HG03139 (cell line): ENCODE data around the gene CPN2.

ENCODE experiments used
- ATAC-seq: cut with Tn5 transposase; IDR thresholded peaks from one replicate; pipeline ENCODE4 v1.9.1; 2021; ENCODE audit not compliant: unreplicated experiment

The CPN2 gene, protein sequence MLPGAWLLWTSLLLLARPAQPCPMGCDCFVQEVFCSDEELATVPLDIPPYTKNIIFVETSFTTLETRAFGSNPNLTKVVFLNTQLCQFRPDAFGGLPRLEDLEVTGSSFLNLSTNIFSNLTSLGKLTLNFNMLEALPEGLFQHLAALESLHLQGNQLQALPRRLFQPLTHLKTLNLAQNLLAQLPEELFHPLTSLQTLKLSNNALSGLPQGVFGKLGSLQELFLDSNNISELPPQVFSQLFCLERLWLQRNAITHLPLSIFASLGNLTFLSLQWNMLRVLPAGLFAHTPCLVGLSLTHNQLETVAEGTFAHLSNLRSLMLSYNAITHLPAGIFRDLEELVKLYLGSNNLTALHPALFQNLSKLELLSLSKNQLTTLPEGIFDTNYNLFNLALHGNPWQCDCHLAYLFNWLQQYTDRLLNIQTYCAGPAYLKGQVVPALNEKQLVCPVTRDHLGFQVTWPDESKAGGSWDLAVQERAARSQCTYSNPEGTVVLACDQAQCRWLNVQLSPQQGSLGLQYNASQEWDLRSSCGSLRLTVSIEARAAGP

DNA sequence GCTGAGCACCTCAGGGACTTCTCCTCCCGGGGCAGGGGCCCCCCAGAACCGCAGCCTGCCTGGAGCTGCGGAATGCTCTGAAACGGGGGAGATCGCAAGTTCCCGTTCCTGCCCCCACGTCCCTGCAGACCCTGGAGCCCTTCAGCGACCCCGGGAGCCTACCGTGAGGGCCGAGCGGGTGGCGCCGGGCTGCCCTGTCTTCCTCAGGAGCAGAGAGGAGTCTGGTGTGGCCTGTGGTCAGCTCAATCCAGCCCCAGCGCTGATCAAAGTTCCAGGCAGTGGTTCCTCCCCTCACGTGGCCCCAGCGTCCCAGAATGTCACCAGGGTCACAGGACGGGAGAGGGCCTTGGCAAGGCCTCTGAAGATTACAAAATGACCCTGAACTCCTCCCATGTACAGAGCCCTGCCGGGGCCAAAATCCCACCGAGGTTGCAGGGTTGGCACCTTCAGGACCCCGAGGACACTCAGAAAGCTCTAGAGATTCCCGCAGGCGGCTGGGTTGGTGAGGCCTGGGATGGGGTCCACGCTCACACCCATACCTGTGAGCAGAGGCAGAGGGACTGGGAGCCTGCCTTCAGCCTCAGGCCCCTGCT lies at the start of gene CPN2:
Gene CPN2, minus strand, starts transcription at position 249 of the 593 bp plus-strand sequence. CDS start 8,626 bp downstream, outside the sequence.
- ATAC-seq, result no peak

DNA sequence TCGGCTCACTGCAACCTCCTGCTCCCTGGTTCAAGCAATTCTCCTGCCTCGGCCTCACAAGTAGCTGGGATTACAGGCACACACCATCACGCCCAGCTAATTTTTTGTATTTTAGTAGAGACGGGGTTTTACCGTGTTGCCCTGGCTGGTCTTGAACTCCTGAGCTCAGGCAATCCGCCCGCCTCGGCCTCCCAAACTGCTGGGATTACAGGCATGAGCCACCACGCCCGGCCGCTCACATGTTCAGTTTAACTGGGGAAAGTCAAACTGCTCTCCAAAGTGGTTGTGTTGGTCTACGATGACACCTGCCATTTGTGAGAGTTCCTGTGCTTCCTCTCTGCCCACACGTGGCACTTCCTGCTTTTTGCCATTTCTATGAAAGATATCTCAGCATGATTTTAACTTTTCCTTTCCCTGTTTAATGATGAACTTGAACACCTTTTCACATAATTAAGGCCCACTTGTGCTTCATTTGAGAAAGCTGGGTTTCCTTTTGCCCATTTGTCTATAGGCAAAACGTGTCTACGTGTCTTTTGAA lies 48.8 kb upstream of the CPN2 start:
- ATAC-seq, result no peak

DNA sequence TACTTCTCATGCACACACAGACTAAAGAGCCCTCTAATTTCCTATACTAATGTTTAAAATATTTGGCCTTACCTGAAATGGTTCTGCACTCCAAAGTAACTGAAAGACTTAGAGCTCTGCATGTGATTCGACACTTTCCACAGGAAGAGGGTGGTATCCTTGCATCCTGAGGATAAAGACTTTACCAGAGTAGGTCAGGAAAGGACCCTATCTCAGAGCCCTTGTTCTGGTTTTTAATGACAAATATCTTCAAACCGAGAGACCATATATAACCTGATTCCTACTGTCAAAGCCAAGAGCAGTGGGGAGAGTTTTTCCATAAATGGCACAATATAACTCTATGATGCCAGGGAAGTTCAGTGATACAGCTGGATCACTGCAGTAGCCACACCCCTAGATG lies 48.0 kb upstream of the CPN2 start, which contains the start of gene GP5:
Gene GP5, minus strand, starts transcription at position 101 of the 400 bp plus-strand sequence. CDS start 984 bp downstream, outside the sequence.
- no peak for ATAC-seq

DNA sequence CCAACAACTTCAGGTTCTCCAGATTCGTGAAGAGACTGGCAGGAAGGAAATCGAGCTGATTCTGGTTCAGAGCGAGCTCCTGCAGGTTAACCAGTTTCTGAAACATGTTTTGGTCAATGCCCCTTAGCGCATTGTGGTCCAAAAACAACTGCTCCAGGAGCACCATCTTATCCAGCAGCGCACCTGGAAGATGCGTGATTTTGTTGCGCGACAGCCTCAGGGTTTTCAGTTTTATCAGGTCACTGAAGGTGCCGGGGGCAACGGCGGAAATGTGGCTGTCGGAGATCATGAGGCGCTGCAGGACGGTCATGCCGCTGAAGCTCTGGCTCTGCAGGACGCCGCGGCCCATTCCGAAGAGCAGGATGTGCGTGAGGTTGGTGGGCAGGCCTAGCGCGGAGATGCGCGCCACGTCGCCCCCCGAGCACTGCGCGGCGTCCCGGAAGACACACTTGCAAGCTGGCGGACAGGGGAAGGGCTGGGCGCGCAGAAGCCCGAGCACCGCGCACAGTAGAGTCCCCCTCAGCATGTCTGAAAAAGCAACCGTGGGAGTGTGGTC lies 46.7 kb upstream of the CPN2 start:
- no peak for ATAC-seq

DNA sequence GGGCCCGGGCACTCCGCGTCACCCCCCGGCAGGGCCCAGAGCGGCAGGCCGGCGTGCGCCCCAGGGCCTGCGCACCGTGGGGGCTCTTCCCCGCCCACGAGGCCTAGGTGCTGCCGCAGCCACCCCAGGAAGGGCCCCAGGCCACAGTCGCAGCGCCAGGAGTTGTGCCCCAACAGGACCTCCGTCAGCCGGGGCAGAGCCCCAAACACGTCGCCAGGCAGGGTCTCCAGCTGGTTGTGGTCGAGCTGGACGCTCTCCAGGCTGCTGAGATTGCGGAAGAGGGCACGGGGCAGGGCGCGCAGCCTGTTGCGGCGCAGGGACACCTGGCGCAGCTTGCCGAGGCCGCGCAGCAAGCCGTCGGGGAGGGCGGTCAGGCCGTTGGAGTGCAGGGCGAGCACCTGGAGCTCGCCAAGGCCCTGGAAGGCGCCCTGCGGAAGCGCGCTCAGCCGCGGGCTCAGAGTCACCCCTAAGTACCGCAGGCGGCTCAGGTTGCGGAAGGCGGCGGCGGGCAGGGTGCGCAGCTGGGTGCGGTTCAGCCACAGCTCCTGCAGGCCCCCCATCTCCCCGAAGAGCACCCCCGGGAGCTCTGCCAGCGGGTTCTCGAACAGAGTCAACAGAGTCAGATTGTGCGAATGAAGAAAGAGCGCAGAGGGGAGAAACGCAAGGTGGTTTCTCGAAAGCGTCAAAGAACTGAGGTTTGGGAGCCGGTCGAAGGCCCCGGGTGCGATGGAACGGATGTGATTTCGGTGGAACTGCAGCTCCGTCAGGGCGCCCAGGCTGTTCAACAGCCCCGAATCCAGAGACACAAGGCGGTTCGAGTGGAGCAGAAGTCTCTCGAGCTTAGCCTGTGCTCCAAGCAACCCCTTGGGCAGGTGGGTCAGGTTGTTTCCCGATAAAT lies 46.0 kb upstream of the CPN2 start:
- no peak for ATAC-seq

DNA sequence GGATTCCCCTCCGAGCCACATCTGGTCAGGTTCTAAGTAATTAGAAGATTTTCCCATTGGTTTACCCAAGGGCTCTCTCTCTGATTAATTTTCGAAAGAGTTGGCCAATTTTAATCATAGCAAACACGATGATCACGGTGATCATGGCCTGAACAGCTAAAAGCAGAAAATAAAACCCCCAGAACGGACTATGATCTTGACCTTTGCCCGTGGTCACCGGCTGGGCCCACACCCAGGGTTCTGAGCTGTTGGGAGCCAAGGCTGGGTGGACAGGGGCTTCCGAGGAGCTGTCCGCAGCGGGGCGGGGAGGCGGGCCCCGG lies 45.4 kb upstream of the CPN2 start:
- no peak for ATAC-seq

DNA sequence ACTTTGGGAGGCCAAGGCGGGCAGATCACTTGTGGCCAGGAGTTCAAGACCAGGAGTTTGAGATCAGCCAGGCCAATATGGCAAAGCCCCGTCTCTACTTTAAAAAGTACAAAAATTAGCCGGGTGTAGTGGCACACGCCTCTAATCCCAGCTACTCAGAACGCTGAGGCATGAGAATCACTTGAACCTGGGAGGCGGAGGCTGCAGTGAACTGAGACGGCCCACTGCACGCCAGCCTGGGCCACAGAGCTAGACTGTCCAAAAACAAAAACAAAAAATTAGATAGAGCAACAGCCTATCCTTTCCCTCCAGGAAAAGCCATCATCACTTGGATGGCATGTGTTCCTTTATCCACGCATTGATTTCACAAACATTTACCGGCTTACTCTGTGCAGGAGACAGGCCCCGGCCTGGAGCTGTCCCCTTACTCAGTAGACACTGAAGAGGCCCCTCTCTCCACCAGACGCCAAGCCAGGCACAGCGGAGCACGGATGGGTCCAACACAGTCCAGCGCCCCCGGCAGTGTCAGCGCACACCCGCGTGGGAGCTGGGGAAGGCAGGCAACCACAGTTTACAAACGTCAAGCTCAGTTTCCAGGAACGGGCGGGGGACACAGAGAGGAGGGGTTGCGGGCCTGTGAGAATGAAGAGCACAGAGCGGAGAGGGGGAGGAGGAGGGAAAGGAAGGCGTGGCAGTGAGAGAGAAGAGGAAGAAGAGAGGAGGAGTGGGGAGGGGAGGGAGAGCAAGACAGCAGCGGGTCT lies 44.8 kb upstream of the CPN2 start:
- no peak for ATAC-seq

DNA sequence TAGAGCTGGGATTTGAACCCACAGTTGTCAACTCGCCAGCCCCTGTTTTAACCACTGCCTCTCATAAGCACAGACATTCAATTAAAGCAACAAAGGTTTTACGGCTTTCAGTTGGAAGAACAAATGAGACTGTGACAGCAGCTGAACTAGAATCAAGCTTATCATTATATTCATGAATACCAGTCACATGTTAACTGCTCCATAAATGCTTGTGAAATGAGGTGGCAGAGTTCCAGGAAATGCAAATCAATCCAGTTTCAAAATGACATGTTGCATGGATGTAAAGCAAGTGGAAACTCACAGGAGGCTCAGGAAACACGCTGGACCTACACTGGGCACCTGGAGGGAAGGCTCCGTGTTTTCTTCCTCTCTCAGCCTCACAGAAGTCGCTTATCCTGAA lies 44.1 kb upstream of the CPN2 start:
- no peak for ATAC-seq

DNA sequence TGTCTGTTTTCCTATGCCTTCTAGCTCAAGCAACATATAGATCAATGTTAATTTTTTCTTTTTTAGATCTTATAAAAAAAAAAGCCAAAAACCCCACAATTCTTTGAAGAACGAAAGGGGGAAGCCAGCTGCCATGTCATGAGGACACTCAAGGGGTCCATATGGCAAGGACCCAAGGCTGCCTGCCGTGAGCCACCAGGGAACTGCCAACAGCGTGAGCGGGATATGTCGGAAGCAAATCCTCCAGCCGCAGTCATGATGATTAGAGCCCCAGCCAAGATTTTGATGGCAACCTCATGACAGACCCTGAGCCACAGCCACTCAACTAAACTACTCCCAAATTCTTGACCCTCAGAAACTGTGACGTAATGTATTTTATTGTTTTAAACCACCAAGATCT lies 41.4 kb upstream of the CPN2 start:
- no peak for ATAC-seq

DNA sequence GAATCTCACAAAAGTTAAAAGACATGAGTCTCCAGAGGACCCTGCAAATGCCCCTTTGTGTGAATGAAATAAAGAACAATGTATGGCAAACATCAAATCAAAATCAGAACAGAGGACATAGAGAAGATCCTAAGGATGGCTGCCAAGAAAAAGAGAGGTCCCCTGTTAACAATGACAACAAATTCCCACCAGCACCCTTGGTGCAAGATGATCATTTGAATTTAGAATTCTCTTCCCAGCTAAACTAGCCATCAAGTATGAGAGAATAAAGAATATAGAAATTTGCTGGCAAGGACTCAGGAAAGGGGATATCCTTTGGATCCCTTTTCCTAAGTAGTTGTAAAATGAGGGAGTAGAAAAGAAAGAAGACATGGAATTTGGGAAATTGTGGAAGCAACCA lies 39.7 kb upstream of the CPN2 start:
- no peak for ATAC-seq

DNA sequence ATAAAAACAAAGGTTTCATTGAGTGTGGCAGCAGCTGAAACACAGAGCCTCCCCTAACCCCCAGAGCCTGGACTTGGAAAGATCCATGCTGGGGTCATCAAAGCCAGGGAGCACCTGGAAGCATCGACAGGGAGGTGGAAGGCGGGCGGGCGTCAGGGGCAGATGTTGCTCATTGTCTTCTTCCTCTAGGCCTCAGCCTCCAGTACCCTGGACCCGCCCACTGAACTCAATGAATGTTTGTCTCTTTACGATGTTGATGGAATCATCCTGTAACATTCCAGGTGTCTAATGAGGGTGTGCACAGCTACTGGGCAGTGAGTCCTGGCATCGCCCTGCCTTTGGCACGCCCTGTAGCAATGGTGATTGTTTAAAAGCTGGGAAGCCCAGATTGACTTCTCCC lies 38.1 kb upstream of the CPN2 start:
- no peak for ATAC-seq

DNA sequence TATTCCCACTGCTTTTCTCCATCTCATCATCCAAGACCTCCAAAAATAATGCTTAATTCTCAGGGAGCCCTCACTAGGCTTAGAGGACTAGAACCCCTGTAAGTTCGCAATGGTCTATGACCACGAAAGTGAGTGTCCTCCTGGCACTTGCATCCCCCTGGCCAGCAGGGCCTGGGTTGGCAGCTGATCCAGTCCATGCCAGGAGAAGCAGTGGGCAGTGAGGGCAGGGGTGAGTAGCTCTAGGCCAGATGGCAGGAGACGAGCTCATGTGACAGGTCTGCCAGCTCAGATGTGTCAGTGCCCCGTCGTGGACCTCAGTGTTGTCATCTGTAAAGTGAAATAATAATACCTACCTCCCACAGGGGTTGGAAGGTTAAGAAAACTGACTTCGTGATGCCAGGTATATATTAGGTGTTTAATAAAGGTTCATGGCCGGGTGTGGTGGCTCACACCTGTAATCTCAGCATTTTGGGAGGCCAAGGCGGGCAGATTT lies 36.8 kb upstream of the CPN2 start:
- ATAC-seq, result no peak

DNA sequence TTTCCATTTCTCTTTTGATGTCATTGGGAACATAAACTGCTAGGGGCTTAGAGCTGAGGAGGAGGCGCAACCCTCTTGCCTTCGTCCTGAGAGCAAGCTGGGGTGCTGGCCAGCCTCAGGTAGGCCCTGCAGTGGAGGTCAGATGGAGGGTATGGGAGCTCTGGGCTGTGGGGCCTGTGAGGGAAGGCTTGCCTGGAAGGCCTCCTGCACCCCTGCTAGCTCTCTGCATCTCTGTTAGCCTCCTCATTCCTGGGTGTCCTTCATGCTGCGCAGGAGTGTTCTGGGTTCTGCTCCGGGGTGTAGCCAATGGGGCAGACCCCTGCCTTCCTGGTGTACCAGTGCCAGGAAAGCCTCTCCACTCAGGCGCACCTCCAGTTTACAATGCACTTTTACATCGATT lies 36.1 kb upstream of the CPN2 start:
- no peak for ATAC-seq

DNA sequence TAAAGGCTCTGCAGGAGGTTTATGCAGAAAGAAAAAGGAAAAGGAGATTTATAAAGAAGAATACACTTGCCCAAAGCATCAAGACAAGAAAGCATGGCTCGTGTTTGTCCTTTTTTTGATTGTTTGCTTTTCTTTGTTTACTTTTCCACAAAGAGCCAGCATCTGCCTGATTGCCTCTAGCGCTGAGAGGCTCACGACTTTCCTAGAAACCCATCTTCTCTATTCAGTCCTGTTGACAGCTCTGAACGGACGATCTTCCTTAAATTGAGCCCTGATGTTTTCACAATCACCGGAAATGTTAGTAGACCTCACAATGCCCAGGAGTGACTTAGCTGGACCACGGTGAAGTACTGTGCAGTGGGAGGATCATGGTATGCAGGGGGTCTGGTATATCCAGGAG lies 35.5 kb upstream of the CPN2 start:
- ATAC-seq, result no peak

DNA sequence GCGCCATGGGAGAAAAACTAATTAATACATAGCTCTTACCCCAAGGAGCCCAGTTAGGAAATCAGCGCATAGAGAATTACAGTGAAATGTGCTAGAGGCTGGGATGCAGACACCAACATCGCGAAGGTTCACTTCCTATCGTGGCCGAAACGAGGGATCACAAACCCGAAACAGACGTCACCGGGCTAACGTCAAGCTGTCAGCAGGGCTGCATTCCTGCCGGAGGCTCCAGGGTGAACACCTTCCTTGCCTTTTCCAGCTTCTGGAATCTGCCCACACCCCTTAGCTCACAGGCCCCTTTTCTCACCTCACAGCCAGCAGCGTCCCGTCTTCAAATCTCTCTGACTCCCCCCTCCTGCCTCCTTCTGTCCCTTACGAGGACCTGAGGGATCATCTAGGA lies 34.9 kb upstream of the CPN2 start:
- no peak for ATAC-seq

DNA sequence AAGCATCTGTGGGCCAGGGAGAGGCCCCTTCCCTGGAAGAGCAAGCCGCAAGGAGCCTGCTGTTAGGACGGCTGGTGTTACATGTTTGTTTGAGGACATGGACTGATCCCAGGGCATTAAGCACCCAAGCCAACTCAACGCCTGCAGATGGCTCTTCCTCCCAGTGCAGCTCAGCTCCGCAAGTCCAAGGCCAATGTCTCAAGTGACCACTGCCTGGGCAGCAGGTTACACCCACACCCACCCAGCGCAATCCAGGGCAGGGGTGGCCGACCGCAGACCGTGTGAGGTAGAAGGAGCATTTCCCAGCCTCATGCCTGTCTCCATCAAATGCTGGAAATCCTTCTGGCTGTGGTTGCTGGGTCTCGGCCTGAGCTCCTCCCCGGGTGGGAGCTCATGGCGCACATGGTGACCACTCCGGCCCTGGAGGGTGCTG lies 33.5 kb upstream of the CPN2 start:
- no peak for ATAC-seq

DNA sequence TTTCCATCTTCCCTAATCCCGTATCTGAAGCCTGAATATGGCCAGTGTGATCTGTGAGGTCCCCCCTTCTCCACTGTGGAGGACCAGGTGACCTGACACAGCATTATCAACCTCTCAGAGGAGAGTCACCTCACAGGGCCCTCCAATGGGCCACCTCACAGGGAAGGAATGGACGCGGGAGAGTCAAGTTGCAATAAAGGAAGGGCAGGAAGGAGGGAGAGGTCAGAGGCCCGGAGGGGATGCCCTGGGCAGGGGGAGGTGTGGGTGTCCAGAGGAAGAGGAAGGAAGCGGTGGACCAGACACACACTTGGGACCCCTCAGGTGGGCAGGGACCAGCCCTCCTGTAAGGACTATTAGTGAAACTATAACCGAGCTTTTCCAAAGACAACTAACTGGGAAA lies 33.0 kb upstream of the CPN2 start:
- no peak for ATAC-seq

DNA sequence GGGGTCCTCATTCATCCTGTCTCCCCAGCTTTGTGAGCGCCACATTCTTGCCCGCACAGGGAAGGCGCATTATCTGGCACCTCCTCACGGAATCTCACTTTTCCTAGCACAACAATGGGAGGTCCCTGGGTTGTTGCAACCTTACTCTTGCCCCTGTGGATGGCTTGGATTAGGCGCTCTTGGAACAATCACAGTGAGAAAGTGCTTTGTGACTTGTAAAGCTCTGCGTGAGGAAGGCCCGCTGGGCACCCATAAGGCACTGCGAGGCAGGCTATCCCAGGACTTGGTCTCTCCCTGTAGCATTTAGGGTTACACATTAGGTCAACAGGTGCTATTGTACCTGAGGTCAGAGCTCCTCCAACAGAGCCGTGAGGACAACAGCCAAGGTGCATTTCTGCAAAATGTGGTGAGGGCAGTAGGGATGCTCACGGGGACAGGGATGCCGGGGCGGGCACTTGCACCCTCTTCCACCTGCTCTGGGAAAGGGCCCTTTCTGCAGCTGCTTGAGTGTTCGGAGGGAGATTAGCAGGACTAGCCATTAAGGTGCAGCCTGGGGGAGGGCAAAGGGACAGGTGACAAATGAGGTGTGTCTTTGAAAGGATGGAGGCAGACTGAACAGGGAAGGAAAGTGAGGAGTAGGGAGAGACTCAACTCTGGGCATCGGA lies 32.3 kb upstream of the CPN2 start:
- ATAC-seq, result no peak

DNA sequence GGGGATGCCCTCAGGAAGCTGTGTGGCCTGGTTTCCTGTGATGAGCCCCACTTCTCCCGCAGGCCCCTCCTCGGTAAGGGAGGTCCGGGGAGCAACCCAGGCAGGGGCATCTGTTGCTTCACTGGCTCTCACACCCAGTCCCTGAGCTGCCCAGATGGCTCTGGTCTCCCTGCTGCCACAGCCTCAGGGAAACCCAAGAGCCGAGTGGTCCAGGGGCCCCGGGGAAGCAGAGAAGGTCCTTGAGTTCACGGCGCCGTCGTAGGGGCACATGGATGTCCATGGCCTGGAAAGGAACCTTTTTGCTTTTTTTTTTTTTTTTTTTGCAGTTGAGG lies 31.7 kb upstream of the CPN2 start:
- no peak for ATAC-seq
